Erythroblast (primary cell): ENCODE data around the gene WSB1.

Experiments
- GATA1 ChIP-seq: IDR thresholded peaks from 2 replicates; pipeline ENCODE4 v1.6.1; 2011; ENCODE audit warnings: low read depth, mild to moderate bottlenecking, control low read depth, low read length, moderate library complexity
- POLR2A ChIP-seq: IDR thresholded peaks from 2 replicates; pipeline ENCODE4 v1.6.1; 2011; ENCODE audit warnings: mild to moderate bottlenecking, low read length

DNA sequence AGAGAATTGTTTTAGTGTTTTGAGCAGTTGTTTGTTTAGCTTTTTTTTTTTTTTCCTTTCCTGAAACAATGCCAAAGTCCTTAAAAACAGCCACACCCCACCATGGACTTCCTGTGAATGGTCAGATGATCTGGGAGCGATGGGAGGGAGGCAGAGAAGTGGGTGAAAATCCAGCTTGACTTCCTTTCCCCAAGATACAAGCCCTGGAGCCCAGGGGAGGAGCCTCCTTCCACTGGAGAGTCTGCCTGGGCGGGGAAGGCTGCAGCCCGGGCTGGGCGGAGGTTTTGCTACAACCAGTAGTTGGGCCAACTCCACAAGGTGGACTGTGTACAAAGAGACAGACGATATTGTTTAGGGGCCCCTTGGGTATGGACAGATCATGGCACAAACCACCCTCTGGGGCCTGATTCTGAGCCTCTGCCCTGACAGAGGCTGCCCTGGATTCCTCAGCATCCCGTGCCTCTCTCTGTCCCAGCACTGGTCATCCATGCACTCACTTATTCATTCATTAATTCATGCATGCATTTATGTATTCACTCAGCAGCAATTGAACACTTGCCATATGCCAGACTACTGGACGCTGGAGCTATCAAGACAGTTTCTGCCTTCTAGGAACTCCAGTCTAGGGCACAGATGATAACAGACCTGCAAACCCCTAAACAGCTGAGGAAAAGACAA lies 29.8 kb downstream of the WSB1 start:
- no peak for TF ChIP-seq POLR2A
- no peak for TF ChIP-seq GATA1
